Stimulated activated naive CD8-positive, alpha-beta T cell treated with anti-CD3 and anti-CD28 coated beads, Interleukin-15, amount 100 ng/mL, for 72 hours (primary cell): Measurements from ENCODE around the gene ZNF532.

Experiments
- ATAC-seq: fragments of 150-1000 bp; cut with Tn5 transposase; 2 replicates; pipeline ENCODE4 v1.10.0; 2021; ENCODE audit warnings: mild to moderate bottlenecking, moderate library complexity
- DNase-seq, 2 donors: peaks; one replicate each; pipeline ENCODE4 v3.0.0; 2021 to 2022
- H3K27ac Mint-ChIP-seq, 2 donors: one replicate each; pipeline ENCODE4 v1.8.0; 2022; ENCODE audit warnings: mild to moderate bottlenecking in 2 of 2, mixed read lengths in 2 of 2, moderate library complexity in 2 of 2
- H3K27me3 Mint-ChIP-seq: one replicate; pipeline ENCODE4 v1.8.0; 2022; ENCODE audit warnings: mixed read lengths
- H3K4me1 Mint-ChIP-seq: one replicate; pipeline ENCODE4 v1.8.0; 2022; ENCODE audit warnings: mild to moderate bottlenecking, mixed read lengths
- H3K4me3 Mint-ChIP-seq, 2 donors: one replicate each; pipeline ENCODE4 v1.8.0; 2022; ENCODE audit warnings: mild to moderate bottlenecking in 2 of 2, mixed read lengths in 2 of 2, moderate library complexity in 1 of 2
- H3K9me3 Mint-ChIP-seq, 2 donors: one replicate each; pipeline ENCODE4 v1.8.0; 2022; ENCODE audit warnings: mixed read lengths in 2 of 2

ZNF532 gene

DNA sequence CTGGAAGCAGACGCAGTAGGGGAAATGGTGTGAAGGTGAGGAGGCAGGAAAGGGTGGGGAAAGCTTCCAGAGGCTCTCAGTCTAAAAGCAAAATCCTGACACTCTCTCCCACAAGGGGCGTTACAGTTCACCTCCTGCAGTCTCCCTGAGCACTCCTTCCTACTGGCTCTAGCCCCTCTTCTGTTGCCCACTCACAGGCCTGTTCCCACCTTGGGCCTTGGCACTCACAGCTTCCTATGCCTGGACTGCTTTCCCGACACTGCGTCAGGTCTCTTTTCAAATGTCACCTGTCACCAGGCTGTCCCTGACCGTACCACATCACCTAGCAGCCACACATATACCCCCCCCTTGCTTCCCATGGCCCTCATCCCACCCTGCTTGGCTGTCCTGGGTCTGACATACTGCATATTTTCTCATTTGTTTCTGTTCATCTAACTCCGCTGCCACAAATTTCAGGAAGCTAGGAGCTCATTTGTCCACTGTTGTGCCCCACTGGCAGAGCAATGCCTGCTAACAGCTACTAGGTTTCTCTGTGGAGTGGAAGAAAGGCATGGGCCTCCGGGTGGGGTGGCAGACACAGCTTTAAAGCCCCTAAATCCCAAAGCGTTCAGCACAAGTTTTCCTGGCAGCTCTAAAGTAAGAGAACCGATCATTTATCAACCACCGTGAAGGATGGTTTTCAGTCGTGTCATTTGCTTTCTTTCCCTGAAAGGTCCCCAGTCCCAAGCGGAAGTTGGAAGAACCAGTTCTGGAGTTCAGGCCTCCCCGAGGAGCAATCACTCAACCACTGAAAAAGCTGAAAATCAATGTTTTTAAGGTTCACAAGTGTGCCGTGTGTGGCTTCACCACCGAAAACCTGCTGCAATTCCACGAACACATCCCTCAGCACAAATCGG, 118.8 kb downstream of the ZNF532 start:
- Mint-ChIP-seq H3K9me3 (peaks cover 0 to 7% of the 10 kb centered on the region in 2 donors), H3K4me3 (no peak overlapping the region), H3K27ac (peak overlapping the region; percentile 19 to 49)

DNA sequence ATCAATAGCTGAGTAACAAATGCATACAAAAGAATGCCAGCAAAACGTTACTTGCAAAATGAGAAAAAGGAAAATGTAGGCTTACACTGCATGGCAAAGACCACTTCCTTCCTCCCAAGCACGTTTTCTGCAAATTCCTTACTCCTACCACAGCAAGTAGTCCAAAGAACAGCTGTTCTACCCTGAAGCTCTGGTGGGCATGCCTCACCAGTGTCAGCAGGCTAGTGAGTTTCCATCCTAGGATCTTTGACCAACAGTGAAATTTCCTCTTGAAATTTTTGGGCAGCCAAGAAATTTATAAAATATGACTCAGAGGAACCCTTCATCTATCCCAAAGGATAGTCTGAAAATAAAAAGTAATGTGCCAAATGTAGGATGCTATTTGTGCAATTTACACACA, 123.9 kb downstream of the ZNF532 start:
- Mint-ChIP-seq H3K27me3 (peaks cover 42% of the 10 kb centered on the region), H3K9me3 (peaks cover 0 to 19% of the 10 kb centered on the region in 2 donors), H3K4me3 (no peak overlapping the region), H3K4me1 (peaks cover 8% of the 10 kb centered on the region), H3K27ac (no peak overlapping the region)
- no peak for ATAC-seq
- no peak for DNase-seq

More for the DNA sequence above, 118.8 kb downstream of the ZNF532 start:
- no peaks in the 10 kb centered on the region for H3K4me1 Mint-ChIP-seq
- H3K27me3 Mint-ChIP-seq, result peaks cover 25% of the 10 kb centered on the region
- no peak for DNase-seq
- ATAC-seq, result no peak

DNA sequence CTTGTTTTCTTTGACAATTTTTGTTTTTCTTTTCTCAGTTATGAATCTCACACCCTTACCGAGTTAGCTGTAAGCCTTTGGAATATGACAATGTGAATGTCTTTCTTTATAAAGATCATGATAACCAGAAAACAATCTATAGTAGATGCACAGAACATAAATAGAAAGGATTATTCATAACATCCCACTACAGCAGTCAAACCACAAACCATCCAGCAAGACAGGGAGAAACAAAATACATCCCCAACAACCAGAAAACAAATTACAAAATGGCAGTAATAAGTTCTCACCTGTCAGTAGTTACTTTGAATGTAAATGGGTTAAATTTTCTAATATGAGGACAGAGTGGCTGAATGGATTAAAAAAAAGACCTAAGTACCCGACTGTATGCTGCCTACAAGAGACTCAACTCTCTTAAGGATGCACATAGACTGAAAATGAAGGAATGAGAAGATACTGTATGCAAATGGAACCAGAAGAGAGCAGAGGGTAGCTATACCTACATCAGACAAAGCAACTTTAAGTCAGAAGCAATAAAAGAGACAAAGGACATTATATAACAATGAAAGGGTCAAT, 124.6 kb downstream of the ZNF532 start:
- ATAC-seq, result no peak
- Mint-ChIP-seq H3K27ac (no peak overlapping the region), H3K4me3 (no peak overlapping the region), H3K27me3 (peaks cover 42% of the 10 kb centered on the region), H3K4me1 (peaks cover 8% of the 10 kb centered on the region), H3K9me3 (peaks cover 0 to 19% of the 10 kb centered on the region in 2 donors)
- DNase-seq, result no peak

DNA sequence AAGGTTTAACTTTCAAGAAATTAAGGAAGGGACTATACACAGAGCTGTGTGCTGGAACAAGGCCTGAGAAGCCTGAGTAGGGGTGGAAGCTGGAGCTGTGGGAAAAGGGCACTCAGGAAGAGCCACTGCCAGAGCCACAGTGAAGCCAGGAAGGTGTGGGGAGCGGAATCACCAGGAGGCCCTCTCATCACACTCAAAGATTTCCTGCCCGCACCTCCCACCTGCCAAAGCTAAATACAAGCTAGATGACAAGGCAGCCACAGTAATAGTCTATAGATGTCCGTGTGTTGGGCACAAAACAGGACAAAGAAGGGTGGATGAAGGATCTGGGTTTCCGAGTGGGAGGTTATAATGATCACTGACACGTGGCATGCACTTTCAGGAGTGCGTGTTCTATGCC, 126.0 kb downstream of the ZNF532 start:
- ATAC-seq (no peak), DNase-seq (no peak)
- Mint-ChIP-seq H3K27me3 (peaks cover 47% of the 10 kb centered on the region), H3K4me1 (peaks cover 8% of the 10 kb centered on the region), H3K9me3 (peaks cover 0 to 19% of the 10 kb centered on the region in 2 donors), H3K4me3 (no peak overlapping the region), H3K27ac (no peak overlapping the region)

DNA sequence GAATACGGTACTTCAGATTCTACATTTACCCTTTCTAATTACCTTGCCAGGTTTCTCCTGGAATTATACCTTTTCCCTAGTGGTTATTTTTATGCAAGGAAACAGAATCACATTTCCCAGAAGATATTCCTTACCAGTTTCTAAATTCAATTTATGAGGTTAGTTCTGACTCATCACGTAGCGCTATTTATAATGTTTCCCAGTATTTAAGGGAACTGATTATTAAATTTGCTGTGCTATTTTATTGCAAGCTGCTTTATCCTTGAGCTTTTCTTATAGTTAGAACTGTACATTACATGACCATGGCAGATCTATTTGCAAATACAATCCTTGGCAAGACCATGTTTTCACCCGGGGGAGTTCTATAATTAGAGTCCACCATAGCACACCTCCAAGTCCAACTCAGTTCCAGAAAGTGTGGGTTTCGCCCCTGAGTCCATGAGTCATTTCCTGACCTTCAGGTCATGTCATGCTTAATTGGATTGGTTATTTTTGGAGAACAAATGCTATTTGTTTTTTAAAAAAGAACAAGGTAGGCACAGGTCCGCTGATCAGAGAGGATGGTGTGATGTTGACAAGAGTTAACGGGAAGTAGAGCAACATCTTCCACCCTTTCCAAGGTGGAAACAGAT, 126.6 kb downstream of the ZNF532 start:
- no peak overlapping the region for H3K4me3 Mint-ChIP-seq
- ATAC-seq (peak; percentile 59), DNase-seq (no peak)

DNA sequence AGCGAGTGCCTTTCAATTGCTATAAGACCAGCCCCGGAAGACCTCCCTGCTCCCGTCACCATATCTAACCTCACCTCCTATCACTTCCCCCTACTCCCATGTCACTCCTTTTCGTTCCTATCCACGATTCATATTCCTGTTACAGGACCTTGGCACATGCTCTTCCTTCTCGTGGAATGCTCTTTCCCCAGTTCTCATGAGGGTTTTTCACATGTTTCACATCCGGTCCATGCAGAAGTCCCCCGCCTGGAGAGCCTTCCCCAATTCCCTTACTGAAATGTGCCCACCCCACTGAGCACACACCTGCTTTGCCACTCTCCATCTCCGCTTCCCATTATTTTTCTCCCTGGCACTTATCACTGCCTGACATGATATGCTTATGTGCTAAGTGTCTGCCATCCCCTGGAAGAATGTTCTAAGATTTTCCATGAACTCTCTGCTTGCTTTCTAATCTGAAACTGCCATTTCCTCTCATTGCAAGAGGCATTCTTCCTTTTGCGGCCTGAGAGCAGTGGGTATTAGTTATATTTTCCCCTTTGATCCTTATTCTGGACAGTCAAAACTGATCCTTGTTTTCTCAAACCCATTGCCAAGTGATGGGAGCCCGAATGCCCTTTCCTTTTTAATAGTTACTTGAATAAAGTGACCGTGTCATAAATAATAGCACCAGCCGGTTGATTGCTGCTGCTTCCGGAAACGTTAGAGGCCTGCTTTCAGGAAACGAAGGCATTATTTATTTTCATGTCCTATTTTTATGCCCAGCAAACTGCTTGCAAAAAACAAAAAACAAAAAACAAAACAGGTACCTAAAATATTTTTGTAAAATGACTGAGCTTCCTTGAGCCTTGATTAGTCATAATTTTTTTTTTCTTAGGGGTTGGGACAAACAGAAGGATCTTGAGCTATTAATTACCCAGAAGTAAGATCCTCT, 127.9 kb downstream of the ZNF532 start:
- no peak for ATAC-seq

More for the DNA sequence above, 126.6 kb downstream of the ZNF532 start:
- Mint-ChIP-seq H3K27ac (no peak overlapping the region), H3K9me3 (peaks cover 0 to 19% of the 10 kb centered on the region in 2 donors), H3K27me3 (peaks cover 52% of the 10 kb centered on the region), H3K4me1 (peaks cover 8% of the 10 kb centered on the region)

DNA sequence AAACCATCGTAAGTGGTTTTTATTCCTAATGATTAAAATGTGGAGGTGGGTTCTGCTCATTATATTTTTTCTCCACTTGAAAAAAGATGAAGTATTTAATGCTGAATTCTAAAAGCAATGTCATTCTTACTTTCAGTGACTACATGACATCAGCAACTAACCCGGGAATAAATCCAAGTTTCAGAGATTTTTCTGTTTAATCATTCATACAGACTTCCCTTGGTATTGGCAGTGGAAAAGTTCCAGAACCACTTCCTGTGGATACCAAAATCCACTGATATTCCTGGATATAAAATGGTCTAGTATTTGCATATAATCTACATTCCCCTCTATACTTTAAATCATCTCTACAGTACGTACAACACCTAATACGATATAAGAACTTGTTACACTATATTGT, 128.6 kb downstream of the ZNF532 start:
- Mint-ChIP-seq H3K4me3 (no peak overlapping the region), H3K27me3 (peaks cover 40% of the 10 kb centered on the region), H3K4me1 (peaks cover 8% of the 10 kb centered on the region), H3K27ac (no peak overlapping the region), H3K9me3 (peaks cover 0 to 12% of the 10 kb centered on the region in 2 donors)
- ATAC-seq (no peak), DNase-seq (no peak)

More for the DNA sequence above, 127.9 kb downstream of the ZNF532 start:
- H3K27me3 Mint-ChIP-seq, result peaks cover 42% of the 10 kb centered on the region
- H3K9me3 Mint-ChIP-seq, result peaks cover 0 to 12% of the 10 kb centered on the region in 2 donors
- H3K27ac Mint-ChIP-seq, result no peak overlapping the region
- peaks cover 8% of the 10 kb centered on the region for H3K4me1 Mint-ChIP-seq
- H3K4me3 Mint-ChIP-seq, result no peak overlapping the region
- DNase-seq, result no peak

DNA sequence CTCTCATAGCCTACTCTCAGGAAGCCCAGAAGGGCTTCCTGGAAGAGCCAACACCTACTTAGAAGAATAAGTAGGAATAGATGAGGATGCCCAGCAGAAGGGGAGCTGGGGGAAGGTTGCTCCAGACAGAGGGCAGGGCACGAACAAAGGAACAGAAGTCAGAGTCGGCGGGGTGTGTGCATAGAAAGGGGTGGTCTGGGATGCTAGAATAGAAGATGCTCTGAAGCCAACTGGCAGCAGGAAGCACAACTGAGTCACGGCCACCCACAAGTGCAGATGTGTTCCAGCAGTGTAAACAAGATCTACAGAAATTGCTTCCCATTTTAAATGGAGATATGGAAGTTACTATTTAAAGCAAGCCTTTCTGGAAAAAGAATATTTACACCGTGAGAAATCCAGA, 131.0 kb downstream of the ZNF532 start:
- Mint-ChIP-seq H3K4me1 (peaks cover 8% of the 10 kb centered on the region), H3K27me3 (peaks cover 34% of the 10 kb centered on the region), H3K4me3 (no peak overlapping the region), H3K27ac (no peak overlapping the region), H3K9me3 (no peaks in the 10 kb centered on the region)
- no peak for ATAC-seq
- no peak for DNase-seq

DNA sequence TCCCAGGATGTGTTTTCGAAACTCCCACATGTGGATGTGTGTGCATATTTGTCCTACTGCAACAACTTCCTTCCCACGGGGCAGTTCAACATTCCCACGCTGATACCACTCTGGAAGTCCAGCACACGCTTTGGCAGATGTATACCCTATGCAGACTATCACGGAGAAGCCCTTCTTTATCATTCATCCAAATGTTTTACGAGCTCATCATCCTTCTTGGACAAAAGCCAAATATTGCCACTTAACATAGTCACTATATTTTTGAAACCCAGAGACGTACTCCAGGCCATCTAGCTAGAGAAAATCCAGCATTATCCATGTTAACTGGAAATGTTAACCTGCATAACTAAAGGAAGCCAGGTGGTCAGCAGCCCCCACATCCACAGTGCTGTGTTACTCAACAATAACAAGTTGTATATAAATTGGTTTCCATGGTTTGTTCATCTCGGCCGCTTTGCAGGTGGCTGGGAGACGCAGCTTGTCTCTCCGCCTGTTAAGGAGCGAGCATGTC, 131.5 kb downstream of the ZNF532 start:
- Mint-ChIP-seq H3K27me3 (peaks cover 37% of the 10 kb centered on the region), H3K27ac (no peak overlapping the region), H3K9me3 (no peaks in the 10 kb centered on the region), H3K4me3 (no peak overlapping the region), H3K4me1 (peaks cover 5% of the 10 kb centered on the region)
- no peak for ATAC-seq
- DNase-seq, result no peak

DNA sequence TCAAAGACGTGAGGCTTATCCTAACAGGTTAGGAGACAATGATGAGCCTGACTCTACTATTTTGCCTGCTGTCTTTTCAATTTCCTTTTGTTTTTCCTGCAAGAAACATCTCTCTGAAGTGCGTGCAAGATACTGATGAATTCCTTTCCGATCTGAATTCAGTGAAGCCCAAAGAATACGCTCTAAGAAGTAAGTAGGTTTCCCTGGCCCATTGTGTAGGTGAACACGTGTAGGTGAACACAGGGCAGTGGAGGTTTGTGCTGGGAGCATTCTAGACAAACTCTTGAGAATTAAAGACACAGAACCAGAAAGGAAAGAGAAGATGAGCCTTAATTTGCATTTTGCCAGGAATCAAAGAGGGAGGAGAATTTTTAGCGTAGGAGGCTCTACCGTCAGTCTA, 132.0 kb downstream of the ZNF532 start:
- no peaks in the 10 kb centered on the region for H3K4me1 Mint-ChIP-seq
- no peaks in the 10 kb centered on the region for H3K9me3 Mint-ChIP-seq
- ATAC-seq (no peak), DNase-seq (no peak)
- H3K27me3 Mint-ChIP-seq, result peaks cover 34% of the 10 kb centered on the region
- no peak overlapping the region for H3K27ac Mint-ChIP-seq
- no peak overlapping the region for H3K4me3 Mint-ChIP-seq

DNA sequence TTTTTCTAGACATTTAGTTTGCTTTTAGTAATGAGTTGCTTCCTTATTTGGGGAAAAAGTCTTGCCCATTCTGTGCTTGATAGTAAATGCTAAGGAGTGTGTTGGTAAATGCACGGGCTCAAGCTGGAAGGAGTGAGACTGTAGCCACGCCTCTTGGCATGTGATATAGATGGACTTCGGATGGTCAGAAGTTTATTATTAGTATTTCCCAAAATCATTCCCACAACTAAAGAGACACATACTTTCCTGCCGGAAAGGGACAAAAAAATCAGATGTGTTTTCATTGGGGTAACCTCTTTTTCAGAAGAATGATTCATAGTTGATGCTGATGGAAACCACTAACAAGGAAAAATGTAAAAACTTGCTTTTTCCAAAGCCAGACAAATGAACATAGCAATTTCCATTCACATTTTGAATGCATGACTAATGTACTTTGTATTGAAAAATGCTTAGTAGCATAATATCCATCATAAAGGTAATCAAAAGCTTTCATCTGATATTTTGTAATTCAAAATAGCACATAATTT, 133.2 kb downstream of the ZNF532 start:
- ATAC-seq (no peak), DNase-seq (no peak)
- no peak overlapping the region for H3K27ac Mint-ChIP-seq

DNA sequence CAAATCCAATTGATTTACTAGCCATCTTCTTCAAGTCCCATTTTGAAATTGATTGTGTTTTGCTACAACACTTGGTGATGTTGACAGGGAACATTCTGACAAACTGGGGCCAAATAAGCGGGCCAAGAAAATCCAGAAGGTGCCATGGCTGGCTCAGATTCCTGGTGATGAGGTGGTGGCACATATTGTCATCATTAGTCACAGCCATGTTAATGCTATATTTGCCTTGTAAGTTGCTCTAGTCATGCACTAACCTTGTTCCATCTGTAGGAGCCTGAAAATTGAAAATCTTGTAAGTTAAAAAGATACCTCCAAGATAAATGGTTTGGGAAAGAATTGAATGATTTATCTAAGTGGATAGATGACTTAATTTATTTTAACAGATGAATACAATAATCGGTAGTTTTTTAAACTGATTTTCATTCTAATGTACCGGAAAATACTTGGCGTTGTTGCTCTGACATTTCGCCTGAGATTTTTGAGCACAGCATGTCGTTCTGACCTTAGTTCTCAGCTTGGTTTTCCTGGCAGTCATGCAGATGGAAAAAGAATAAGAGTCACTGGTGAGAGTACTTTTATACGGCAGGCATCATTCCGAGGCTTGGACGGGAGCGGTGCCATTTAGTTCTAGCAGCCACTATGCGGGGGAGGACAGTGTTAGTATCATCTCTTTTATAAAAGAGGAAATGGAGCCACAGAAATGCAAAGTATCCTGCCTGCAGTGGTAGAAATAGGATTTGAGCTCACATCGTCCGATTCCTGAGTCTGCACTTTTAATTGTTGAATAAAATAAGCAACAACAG, 133.9 kb downstream of the ZNF532 start:
- DNase-seq, result no peak
- no peak for ATAC-seq
- Mint-ChIP-seq H3K9me3 (no peaks in the 10 kb centered on the region), H3K27ac (no peak overlapping the region), H3K4me1 (no peaks in the 10 kb centered on the region), H3K27me3 (peaks cover 25% of the 10 kb centered on the region), H3K4me3 (no peak overlapping the region)

More for the DNA sequence above, 133.2 kb downstream of the ZNF532 start:
- Mint-ChIP-seq H3K9me3 (no peaks in the 10 kb centered on the region), H3K27me3 (peaks cover 25% of the 10 kb centered on the region), H3K4me1 (no peaks in the 10 kb centered on the region), H3K4me3 (no peak overlapping the region)

DNA sequence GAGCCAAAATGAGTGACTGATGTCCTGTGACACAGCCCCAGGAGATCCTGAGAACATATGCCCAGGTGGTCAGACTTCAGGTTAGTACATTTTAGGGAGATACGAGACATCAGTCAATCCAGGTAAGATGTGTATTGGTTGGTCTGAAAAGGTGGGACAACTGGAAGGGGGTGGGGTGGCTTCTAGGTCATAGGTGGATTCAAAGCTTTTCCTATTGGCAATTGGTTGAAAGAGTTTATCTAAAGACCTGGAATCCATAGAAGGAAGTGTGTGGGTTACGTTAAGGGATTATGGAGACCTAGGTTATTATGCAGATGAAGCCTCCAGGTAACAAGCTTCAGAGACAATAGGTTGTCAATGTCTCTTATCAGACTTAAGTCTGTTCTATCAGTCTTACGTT, 136.5 kb downstream of the ZNF532 start:
- DNase-seq (no peak), ATAC-seq (no peak)
- no peaks in the 10 kb centered on the region for H3K4me1 Mint-ChIP-seq
- peaks cover 15% of the 10 kb centered on the region for H3K27me3 Mint-ChIP-seq
- H3K4me3 Mint-ChIP-seq, result no peak overlapping the region
- H3K9me3 Mint-ChIP-seq, result no peaks in the 10 kb centered on the region
- H3K27ac Mint-ChIP-seq, result no peak overlapping the region

DNA sequence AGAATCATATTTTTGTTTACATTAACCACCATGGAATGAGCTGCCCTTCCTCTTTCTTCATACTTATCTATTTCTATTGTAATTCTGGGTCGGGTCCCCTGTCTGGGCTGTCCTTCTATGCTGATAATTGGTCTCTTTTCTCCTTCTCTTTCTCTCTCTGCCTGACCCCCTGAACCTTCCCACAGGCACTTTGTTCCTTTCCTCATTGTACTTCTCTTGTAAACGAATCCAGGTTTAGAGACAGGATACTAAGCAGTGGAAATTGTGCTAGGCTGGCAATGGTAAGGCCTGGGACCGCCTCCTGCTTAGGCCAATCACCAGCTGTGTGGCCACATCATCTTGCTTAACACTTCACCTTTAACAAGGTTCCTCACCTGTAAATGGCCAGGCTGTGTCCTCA, 137.0 kb downstream of the ZNF532 start:
- no peak overlapping the region for H3K4me3 Mint-ChIP-seq
- ATAC-seq (no peak), DNase-seq (no peak)
- H3K27ac Mint-ChIP-seq, result peak overlapping the region in 1 of 2 donors; percentile 4
- no peaks in the 10 kb centered on the region for H3K9me3 Mint-ChIP-seq
- peaks cover 11% of the 10 kb centered on the region for H3K27me3 Mint-ChIP-seq
- H3K4me1 Mint-ChIP-seq, result no peaks in the 10 kb centered on the region
